ENCODE data around the gene GATD1. TPM values are rescaled to one million over a fixed set of nuclear protein-coding genes. Genes with fewer than 3 reads are reported as not detected.

GATD1 gene
- total and polyA plus RNA-seq, 2 donors (not counting 1 experiment from before 2014, with no cell fraction given) = 62.4 to 70.0 TPM

DNA sequence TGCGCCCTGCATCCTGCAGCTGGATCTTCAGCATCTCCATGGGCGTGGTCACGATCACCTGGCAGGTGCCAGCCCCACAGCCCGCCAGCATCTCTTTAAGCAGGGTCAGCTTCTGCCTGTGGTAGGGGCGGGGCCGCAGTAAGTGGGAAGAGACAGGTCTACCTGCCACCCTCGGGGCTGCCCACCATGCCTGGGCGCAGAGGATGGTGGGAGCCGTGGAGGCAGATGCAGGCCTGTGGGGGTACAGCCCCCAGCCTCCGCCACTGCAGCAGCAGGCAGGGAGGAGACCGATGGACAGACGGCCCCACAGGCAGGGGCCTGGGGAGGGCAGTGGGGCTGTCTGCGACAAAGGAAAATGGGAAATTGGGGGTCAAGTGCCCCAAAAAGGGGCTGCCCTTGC is 15.6 kb upstream of the GATD1 start:
- ATAC-seq (ENCODE audit: low read depth) = no peak
- Histone ChIP-seq H3K79me2 (ENCODE audit: control insufficient read depth, insufficient read depth, low read length) (peaks cover 35% of the 10 kb centered on the region), H3K27me3 (replicated peaks in 1 of 4; ENCODE audit: control extremely low read depth in 1 of 4, control insufficient read depth in 3 of 4, insufficient read depth in 4 of 4, low read length in 3 of 4) (peaks cover 0 to 24% (median 5%) of the 10 kb centered on the region in 4 experiments), H4K20me1 (ENCODE audit: control insufficient read depth, insufficient read depth, low read length, poor library complexity, severe bottlenecking) (peaks cover 63% of the 10 kb centered on the region), H3K27ac (ENCODE audit: low read length in 2 of 2) (no peak overlapping the region), H3K9ac (ENCODE audit: low read length) (no peak overlapping the region), H2AFZ (ENCODE audit: insufficient read depth, low read depth, low read length, poor library complexity, severe bottlenecking) (no peak overlapping the region), H3K9me3 (ENCODE audit: control extremely low read depth in 1 of 3, control insufficient read depth in 2 of 3, insufficient read depth in 1 of 3, low read length in 2 of 3) (peaks cover 0 to 3% (median 0%) of the 10 kb centered on the region in 3 donors), H3K4me2 (replicated peaks; ENCODE audit: low read depth, low read length, poor library complexity, severe bottlenecking) (no peak overlapping the region), H3K36me3 (replicated peaks in 1 of 2; ENCODE audit: control extremely low read depth in 1 of 2, control insufficient read depth in 1 of 2, extremely low read depth in 1 of 2, insufficient read depth in 2 of 2, low read length in 1 of 2) (peaks cover 0 to 7% of the 10 kb centered on the region in 2 experiments), H3K4me1 (ENCODE audit: control insufficient read depth in 2 of 2, insufficient read depth in 2 of 2, low read length in 2 of 2) (peaks cover 27 to 42% of the 10 kb centered on the region in 2 donors), H3K4me3 (ENCODE audit: control extremely low read depth in 1 of 5, extremely low read depth in 1 of 5, insufficient read depth in 1 of 5, low read depth in 2 of 5, low read length in 4 of 5) (no peak overlapping the region)
- no peak for DNase-seq
- intact Hi-C loops (cut with micrococcal nuclease) = loop anchor here (10.0 kb wide), 1 partner anchor 338 kb away; the partner anchor contains the start of gene PTDSS2
- ChIA-PET POLR2A (interaction anchor here (0.7 kb wide), 1 partner anchor 9 kb away, joined by 3 read pairs; no protein-coding TSS in a partner anchor), CTCF (interaction anchor here (1.0 to 1.2 kb wide), 2 partner anchors 15 to 43 kb away, joined by 3 read pairs; partner anchors contain the start of gene GATD1)
- no peak overlapping the region for H3K27ac Mint-ChIP-seq
- H3K4me1 Mint-ChIP-seq = peaks cover 21% of the 10 kb centered on the region
- 94% methylated on average over 13 of the region's 13 CpGs for WGBS (ENCODE audit: insufficient coverage)
- no peak overlapping the region for H3K4me3 Mint-ChIP-seq
- no peaks in the 10 kb centered on the region for H3K27me3 Mint-ChIP-seq
- H3K9me3 Mint-ChIP-seq (ENCODE audit: insufficient read depth) = no peaks in the 10 kb centered on the region
- TF ChIP-seq, protein P1, sequence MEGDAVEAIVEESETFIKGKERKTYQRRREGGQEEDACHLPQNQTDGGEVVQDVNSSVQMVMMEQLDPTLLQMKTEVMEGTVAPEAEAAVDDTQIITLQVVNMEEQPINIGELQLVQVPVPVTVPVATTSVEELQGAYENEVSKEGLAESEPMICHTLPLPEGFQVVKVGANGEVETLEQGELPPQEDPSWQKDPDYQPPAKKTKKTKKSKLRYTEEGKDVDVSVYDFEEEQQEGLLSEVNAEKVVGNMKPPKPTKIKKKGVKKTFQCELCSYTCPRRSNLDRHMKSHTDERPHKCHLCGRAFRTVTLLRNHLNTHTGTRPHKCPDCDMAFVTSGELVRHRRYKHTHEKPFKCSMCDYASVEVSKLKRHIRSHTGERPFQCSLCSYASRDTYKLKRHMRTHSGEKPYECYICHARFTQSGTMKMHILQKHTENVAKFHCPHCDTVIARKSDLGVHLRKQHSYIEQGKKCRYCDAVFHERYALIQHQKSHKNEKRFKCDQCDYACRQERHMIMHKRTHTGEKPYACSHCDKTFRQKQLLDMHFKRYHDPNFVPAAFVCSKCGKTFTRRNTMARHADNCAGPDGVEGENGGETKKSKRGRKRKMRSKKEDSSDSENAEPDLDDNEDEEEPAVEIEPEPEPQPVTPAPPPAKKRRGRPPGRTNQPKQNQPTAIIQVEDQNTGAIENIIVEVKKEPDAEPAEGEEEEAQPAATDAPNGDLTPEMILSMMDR (IDR thresholded peaks at IDR 0.05) = no peak
- TF ChIP-seq EZH2 (IDR thresholded peaks at IDR 0.05; ENCODE audit: borderline replicate concordance, insufficient read depth, low read depth, low read length, poor library complexity, severe bottlenecking) = no peak

DNA sequence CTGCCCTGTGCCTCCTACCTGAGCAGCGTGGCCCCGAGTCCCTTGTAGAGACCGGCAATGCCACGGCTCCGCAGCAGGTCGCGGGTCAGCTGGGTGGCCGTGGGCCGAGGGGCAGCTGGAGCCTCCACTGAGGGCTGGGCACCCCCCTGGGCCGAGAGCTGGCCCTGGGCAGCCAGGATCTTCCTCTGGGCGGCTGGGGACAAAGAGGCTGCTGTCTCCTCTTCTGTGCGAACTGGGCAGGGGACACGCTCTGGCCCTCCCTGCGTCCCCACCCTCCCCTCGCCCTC is 15.2 kb upstream of the GATD1 start:
- no peak overlapping the region for H3K9ac ChIP-seq (ENCODE audit: low read length)
- H3K4me3 Mint-ChIP-seq = no peak overlapping the region
- TF ChIP-seq EZH2 (IDR thresholded peaks at IDR 0.05; ENCODE audit: borderline replicate concordance, insufficient read depth, low read depth, low read length, poor library complexity, severe bottlenecking) = no peak
- TF ChIP-seq, protein P1 (IDR thresholded peaks at IDR 0.05) = no peak
- no peaks in the 10 kb centered on the region for H3K27me3 Mint-ChIP-seq
- intact Hi-C loops (cut with micrococcal nuclease) = loop anchor here (10.0 kb wide), 1 partner anchor 338 kb away; the partner anchor contains the start of gene PTDSS2
- H3K9me3 ChIP-seq (ENCODE audit: control extremely low read depth in 1 of 3, control insufficient read depth in 2 of 3, insufficient read depth in 1 of 3, low read length in 2 of 3) = peaks cover 0 to 3% (median 0%) of the 10 kb centered on the region in 3 donors
- ATAC-seq (ENCODE audit: low read depth) (no peak), DNase-seq (no peak)
- peaks cover 0 to 24% (median 5%) of the 10 kb centered on the region in 4 experiments for H3K27me3 ChIP-seq (replicated peaks in 1 of 4; ENCODE audit: control extremely low read depth in 1 of 4, control insufficient read depth in 3 of 4, insufficient read depth in 4 of 4, low read length in 3 of 4)
- peaks cover 0 to 7% of the 10 kb centered on the region in 2 experiments for H3K36me3 ChIP-seq (replicated peaks in 1 of 2; ENCODE audit: control extremely low read depth in 1 of 2, control insufficient read depth in 1 of 2, extremely low read depth in 1 of 2, insufficient read depth in 2 of 2, low read length in 1 of 2)
- no peak overlapping the region for H3K4me3 ChIP-seq (ENCODE audit: control extremely low read depth in 1 of 5, extremely low read depth in 1 of 5, insufficient read depth in 1 of 5, low read depth in 2 of 5, low read length in 4 of 5)
- H3K9me3 Mint-ChIP-seq (ENCODE audit: insufficient read depth) = no peaks in the 10 kb centered on the region
- ChIA-PET POLR2A (interaction anchor here (0.7 kb wide), 1 partner anchor 9 kb away, joined by 3 read pairs; no protein-coding TSS in a partner anchor), CTCF (no interaction called here)
- H3K79me2 ChIP-seq (ENCODE audit: control insufficient read depth, insufficient read depth, low read length) = peaks cover 35% of the 10 kb centered on the region
- H3K27ac ChIP-seq (ENCODE audit: low read length in 2 of 2) = no peak overlapping the region
- H4K20me1 ChIP-seq (ENCODE audit: control insufficient read depth, insufficient read depth, low read length, poor library complexity, severe bottlenecking) = peaks cover 63% of the 10 kb centered on the region
- peaks cover 27 to 45% of the 10 kb centered on the region in 2 donors for H3K4me1 ChIP-seq (ENCODE audit: control insufficient read depth in 2 of 2, insufficient read depth in 2 of 2, low read length in 2 of 2)
- H3K27ac Mint-ChIP-seq = no peak overlapping the region
- no peak overlapping the region for H3K4me2 ChIP-seq (replicated peaks; ENCODE audit: low read depth, low read length, poor library complexity, severe bottlenecking)
- WGBS (ENCODE audit: insufficient coverage) = 96% methylated on average over 12 of the region's 15 CpGs
- no peak overlapping the region for H2AFZ ChIP-seq (ENCODE audit: insufficient read depth, low read depth, low read length, poor library complexity, severe bottlenecking)
- peaks cover 21% of the 10 kb centered on the region for H3K4me1 Mint-ChIP-seq
